Hindlimb muscle (tissue), 1 donor: ENCODE data around the gene PRICKLE4. TPM values are rescaled to one million over a fixed set of nuclear protein-coding genes. Genes with fewer than 3 reads are reported as not detected.
A peak's percentile ranks its signal among the peaks of the same experiment; 100 is the strongest.

Source experiments
- DNase-seq: peaks from one replicate; pipeline ENCODE4 v3.0.0-alpha.2; 2013
- polyA plus RNA-seq: library from polyadenylated mRNA; unstranded; fragments of 120-200 nt; gene quantifications from one replicate; pipeline ENCODE4 v1.2.1, GENCODE V29; 2013; ENCODE audit not compliant: insufficient read length

The PRICKLE4 gene
- polyA plus RNA-seq, 1 donor = 2.0 TPM

- DNase-seq = no peak
Observed at GRCh38 chr6:41774841-41775240, 5.7 kb upstream of the PRICKLE4 start.

- DNase-seq = no peak
Observed at GRCh38 chr6:41775293-41775882, 5.2 kb upstream of the PRICKLE4 start.

DNA sequence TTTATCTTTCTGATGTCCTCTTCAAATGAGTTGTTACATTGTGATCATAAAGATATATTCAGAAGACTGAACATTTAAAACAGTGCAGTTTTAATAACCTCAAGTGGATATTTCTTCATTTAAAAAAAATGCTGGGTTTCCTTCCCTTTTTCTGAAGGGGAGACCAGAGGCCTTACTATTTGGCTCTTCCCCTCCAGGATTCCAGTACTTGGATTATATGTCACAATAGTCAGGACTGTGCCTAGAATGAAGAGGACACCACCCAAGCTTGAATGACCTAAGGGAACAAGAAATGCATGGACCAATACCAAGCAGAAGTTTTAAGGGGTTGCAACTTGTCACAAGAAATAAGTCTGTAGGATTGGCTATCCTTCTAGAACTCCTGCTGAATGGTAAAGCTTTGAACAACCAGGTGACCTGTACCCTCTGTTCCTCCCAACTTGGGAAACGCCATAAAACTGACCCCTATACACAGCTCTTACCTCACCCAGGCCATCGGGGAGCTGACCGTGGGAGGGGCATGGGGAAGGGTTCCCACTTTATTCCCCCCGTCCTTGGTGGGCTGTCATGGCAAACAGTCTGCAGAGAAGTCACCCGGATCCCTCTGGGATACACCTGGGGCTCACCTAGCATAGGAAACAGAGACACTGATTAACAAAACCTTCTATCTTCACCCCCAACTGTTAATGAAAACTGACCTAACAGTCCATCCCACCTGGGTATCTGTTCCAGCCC lies 2.9 kb upstream of the PRICKLE4 start:
- DNase-seq = no peak

DNA sequence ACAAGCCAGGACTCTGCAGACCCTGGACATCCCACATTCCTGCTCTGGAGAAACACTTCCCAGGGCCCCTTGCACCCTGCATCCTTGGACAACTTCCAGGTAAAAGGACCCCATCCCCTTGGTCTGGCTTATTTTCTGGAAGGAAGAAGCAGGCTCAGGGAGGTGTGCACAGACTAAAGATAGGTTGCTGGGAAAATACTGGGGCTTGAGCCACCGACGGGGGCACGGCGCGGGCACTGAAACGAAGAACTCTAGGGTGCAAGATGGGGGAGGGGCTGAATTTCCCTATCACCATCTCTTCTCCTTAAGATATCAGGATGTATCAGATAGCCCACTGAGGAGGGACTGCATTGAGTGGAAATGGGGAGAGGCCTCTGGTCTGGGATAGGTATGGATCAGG lies 1.7 kb upstream of the PRICKLE4 start:
- DNase-seq = no peak

DNA sequence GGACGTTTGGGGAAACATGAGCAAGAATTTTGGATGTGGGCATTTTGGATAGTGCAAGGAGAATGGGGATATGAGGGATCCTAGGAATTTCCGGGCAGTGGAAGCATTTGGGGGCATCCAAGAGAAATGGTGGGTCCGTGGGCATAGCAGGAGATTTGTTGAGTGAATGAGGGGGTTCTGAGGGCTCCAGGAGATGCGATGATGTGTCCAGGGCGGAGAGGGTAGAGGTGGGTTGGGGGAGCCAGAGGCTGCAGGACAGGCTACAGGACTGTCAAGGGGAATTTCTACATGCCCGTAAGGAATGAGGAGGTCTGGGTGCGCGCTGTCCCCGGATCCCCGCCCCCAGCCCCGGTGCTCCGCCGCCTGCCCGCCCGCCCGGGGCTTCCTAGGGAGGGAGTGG lies 1.2 kb upstream of the PRICKLE4 start:
- no peak for DNase-seq

DNA sequence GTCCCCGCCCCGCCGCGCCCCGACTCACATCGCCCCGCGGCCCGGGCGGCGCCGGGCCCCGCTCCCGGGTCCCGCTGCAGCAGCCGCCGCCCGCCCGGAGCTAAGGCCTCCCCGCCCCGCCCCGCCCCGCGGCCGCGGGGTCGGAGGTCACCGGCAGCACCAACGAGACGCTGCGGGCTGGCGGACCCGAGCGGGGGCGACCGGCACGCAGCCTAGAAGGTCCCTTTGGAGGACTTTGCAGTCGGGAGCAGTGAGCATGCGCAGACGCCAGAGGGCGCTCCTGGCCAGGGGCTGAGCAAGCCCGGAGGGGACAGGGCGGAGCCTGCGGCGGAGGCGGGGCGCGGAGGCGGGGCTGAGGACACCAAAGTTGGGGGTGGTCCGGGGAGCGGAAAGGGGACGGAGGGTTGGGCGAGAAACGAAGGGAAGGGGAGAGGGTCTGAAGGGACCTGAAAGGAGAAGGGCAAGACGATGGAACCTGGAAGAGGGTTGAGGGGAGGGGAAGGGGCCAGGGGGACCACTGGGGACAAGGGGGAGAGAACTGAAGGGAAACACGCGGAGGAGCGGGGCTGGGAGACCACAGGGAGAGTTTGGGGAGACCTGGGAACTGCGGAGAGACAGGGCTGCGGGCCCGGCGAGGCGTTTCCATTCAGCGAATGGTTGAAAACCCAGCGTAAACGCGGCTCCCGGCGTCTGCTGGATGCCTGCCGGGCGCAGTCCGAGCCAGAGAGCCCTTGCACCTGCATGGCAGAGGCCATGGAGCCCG lies 613 bp upstream of the PRICKLE4 start, which contains the start of gene FRS3:
Gene FRS3, minus strand, starts transcription at position 113 of the 763 bp plus-strand sequence. CDS start 2,913 bp downstream, outside the sequence.
- DNase-seq = peak; percentile 97

GRCh38 chr6:41781366-41781730 lies 766 bp downstream of the PRICKLE4 start:
- no peak for DNase-seq

- DNase-seq = no peak
Observed at GRCh38 chr6:41783106-41783780, 2.7 kb downstream of the PRICKLE4 start.

- no peak for DNase-seq
Observed at GRCh38 chr6:41784581-41785171, 4.1 kb downstream of the PRICKLE4 start.

- no peak for DNase-seq
Observed at GRCh38 chr6:41785254-41785653, 4.7 kb downstream of the PRICKLE4 start.

DNA sequence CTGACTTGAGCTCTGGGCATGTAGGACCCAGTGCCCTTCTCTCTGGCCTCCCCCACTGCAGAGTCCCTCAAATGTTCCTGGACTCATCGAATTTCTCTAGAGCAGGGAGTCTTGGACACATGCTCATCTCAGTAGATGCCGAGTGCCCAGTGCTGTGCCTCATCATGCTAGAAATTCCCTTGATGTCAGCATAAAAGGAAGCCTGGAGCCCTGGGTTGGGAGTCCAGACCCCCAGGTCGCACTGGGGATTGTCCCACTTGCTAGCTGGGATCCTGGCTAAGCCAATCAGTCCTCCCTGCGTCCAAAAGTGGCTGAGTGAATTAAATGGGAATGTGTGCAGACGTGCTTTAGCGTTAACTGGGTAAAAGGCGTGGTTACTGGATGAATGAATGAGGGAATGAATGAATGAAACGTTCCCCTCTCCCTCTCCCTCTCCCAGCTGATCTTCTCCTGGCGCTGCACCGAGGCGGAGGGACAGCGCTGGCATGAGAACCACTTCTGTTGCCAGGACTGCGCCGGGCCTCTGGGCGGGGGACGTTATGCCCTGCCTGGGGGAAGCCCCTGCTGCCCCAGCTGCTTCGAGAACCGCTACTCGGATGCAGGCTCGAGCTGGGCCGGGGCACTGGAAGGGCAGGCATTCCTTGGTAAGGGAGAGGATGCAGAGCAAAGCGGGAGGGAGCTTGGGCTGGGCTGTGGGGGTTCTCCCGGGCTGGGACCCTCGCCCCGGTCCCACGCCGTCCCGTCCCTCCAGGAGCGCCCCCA lies 5.3 kb downstream of the PRICKLE4 start:
- DNase-seq = no peak

DNA sequence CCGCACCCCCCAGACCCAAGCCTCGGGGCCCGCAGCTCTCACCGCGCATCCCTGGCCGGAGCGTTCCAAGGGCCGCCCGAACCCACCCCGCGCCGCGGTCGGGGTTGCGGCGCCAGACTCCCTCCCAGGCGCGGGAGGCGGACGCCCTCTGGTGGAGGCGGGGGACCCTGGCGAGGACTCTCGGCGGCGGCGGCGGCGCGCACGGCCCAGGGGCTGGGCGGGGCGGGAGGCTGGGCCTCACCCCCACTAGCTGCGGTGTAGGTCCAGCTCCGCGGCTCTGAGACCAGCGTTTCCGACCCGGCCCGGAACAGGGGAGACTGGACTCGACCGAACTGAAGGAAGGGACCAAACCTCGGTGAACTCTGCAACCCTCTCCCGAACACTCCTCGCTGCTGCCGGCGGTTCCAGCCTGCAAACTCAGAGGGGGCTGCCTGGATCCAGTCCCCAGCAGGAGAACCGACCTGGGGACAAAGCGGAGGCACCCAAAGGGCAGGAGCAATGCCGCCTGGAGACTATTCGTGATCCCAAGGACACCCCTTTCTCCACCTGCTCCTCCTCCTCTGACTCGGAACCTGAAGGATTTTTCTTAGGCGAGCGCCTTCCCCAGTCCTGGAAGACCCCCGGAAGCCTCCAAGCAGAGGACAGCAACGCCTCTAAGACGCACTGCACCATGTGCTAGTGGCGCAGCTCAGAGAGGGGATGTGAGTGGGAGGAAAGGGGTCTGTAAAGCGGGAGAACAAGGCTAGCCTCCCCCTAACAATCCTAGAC lies 6.1 kb downstream of the PRICKLE4 start:
- peak; percentile 87 for DNase-seq

DNA sequence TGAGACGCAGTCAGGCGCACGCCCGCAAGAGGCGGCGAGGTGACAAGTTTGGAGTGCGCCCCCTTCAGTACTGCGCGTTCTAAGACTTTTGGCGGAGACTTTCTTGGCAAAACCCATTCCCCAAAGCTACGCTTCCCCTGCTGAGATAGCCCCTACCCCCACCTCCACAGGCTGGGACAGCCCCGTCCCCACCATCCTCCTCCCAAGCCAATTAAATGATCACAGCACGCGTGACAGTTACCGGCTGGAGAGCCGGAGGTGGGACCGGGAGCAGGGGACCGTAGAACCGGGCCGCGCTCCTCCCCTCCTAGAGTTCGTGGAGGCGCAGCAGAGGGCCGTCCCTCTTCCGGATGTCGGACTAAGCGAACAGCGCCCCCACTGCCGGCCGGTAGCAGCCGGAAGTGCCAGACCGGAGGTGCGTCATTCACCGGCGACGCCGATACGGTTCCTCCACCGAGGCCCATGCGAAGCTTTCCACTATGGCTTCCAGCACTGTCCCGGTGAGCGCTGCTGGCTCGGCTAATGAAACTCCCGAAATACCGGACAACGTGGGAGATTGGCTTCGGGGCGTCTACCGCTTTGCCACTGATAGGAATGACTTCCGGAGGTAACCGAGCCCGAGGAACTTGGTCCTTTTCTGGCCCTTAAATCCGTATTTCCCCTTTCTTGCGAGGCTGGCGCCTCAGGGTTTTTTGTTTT lies 6.8 kb downstream of the PRICKLE4 start, which contains the start of gene TOMM6:
Gene TOMM6, plus strand, starts transcription at position 476 of the 699 bp plus-strand sequence. Its CDS starts 4 bp downstream, at position 480.
- DNase-seq = peak; percentile 97

GRCh38 chr6:41789390-41789724 lies 8.8 kb downstream of the PRICKLE4 start:
- DNase-seq = no peak

DNA sequence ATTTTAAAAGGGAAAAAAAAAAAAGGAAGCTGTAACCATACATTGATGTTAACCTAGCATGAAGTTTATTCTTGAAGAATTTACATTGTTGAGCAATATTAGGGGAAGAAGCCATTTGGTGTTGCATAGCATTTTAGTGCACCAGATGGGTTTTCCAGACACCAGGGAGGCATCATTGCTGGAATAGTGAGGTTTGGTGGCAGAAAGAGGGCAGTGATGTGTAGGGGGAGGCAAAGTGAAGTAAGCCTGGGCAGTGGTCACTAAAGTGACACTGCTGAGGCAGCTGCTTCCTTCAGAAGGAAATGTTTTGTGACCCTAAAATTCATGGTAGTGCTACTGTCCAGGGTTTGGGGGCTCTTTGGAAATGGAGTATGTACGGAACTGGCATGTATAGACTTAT lies 9.5 kb downstream of the PRICKLE4 start:
- DNase-seq = no peak

DNA sequence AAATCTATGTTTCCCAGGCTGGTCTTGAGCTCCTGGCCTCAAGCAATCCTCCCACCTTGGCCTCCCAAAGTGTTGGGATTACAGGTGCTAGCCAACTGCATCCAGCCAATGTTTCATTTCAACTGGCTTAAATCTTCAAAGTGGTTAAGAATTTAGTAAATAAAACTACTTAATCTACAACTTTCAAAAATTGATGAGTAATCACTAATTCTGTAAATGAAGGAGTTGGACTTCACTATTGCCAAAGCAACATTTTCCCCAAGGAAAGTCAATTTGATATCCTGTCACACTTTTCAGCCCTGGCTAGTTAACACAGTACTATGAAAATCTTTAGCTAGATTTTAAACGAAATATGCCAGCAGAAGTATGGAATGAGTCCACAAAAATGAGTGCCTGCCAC lies 10.7 kb downstream of the PRICKLE4 start:
- DNase-seq = no peak

DNA sequence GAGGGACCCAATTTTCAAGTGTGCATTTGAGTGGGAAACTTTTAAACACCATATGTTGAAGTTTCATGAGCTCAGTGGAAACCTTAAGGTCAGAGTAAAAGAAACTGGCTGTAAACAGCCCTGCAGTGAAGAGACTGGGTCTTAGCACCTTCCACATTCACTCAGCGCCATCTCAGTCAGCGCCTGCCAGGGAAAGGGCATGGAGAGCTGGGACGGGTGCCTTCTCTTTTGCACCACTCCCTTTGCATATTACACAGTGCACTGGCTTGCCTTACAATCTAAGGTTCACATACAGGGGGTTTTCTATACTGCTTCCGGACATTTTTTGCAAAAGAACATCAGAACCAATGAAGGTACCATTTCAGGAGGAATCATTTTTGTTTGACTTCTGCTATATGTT lies 11.4 kb downstream of the PRICKLE4 start:
- no peak for DNase-seq

DNA sequence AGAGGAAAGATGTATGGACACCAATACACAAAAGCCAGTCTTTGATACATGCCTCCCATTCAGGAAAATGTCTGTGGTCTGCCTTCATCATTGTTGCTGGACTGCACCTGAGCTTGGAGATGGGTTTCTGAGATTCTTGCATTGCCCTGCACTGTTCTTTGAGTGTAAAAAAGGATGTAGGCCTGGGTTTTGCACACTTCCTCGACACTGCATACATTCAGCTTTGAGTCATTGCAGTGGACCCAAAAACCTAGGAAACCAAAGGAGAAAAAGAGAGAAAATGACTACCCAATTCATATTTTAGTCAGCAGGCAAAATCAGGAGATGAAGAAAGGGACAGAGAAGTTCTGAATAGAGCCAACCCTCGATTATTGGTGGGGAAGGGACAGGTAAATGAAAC lies 15.9 kb downstream of the PRICKLE4 start:
- DNase-seq = no peak

DNA sequence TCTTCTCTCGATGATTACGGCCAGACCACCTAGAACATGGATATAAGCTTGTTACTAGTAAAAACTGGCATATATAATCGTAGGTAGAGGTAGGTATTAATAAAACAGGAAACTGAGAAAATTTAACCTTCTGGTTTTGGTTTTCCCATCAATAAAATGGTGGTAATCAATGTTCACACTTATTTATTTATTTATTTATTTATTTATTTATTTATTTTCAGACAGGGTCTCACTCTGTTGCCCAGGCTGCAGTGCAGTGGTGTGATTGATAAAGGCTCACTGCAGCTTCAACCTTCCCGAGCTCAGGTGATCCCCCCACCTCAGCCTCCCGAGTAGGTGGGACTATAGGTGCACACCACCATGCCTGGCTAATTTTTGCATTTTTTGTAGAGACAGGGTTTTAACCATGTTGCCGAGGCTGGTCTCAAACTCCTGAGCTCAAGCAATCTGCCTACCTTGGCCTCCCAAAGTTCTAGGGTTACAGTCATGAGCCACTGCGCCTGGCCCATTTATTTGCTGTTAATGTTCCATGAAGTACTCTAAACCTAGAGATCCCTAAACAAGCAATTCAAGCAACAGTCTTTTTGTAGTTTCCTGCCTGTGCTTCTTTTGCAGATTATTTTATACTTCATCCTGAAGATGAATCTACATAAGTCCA lies 18.4 kb downstream of the PRICKLE4 start:
- no peak for DNase-seq

GRCh38 chr6:41799559-41799911 lies 19.0 kb downstream of the PRICKLE4 start:
- DNase-seq = no peak
